ENCODE data around the gene SPG7. TPM values are rescaled to one million over a fixed set of nuclear protein-coding genes. Genes with fewer than 3 reads are reported as not detected.

The SPG7 gene
- total RNA-seq, 1 donor from 2014 or later, result 122 TPM

DNA sequence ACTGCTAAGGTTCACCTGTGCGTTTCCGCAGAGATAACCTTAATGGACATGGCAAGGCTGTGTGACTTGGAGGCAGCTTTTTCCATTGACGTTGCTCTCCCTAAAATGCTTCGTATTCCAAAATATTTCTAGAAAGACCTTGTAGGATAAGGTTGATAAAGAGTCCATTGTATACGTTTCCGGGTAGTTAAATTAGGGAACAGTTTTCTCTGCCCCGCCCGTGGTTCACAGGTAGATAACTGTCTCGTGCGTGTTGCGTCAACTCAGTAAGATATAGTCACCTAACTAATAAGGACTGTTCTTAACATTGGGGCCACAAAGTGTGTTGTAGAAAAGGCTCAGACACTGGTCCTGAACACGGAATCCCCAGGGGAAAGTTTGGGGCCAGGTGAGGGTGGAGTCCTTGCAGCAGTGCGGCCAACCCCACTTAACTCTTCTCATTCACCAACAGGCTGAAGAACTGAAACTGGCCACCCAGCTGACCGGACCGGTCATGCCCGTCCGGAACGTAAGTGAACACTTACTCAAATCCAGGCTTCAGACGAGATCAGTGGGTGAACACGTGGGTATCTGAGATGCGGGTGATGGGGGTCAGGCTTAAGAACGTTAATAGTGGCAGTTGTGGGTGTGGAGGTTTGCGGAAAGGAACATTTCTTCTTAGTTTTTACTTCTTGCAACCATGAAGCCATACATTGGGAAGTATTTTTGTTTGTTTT lies 53.8 kb downstream of the SPG7 start:
- H3K4me2 ChIP-seq, result peak overlapping the region; percentile 99
- H3K79me2 ChIP-seq (ENCODE audit: low read depth), result peaks cover 35% of the 10 kb centered on the region
- Mint-ChIP-seq H3K36me3 (peaks cover 15% of the 10 kb centered on the region), H3K4me3 (peak overlapping the region; percentile 95), H3K9me3 (no peaks in the 10 kb centered on the region), H3K27ac (peak overlapping the region; percentile 74), H3K27me3 (ENCODE audit: insufficient read depth, low read depth) (peaks cover 6% of the 10 kb centered on the region), H3K4me1 (peaks cover 47% of the 10 kb centered on the region)
- H2AFZ ChIP-seq (replicated peaks), result no peak overlapping the region
- DNase-seq (ENCODE audit: low spot score), result no peak
- peak overlapping the region; percentile 76 for H3K4me3 ChIP-seq
- peaks cover 42% of the 10 kb centered on the region for H3K4me1 ChIP-seq
- peak overlapping the region; percentile 97 for H3K9ac ChIP-seq
- H3K36me3 ChIP-seq, result peaks cover 3% of the 10 kb centered on the region
- no peaks in the 10 kb centered on the region for H3K9me3 ChIP-seq (ENCODE audit: low read depth)
- peaks cover 63% of the 10 kb centered on the region for H4K20me1 ChIP-seq (ENCODE audit: low read depth)
- peaks cover 77% of the 10 kb centered on the region for H3F3A ChIP-seq (ENCODE audit: low read depth)
- H3K27ac ChIP-seq, result no peak overlapping the region
- H3K27me3 ChIP-seq, result no peaks in the 10 kb centered on the region
- TF ChIP-seq EZH2 (IDR thresholded peaks at IDR 0.05) (no peak), EZH2phosphoT487 (IDR thresholded peaks at IDR 0.05) (no peak)
- TF ChIP-seq, protein P1, sequence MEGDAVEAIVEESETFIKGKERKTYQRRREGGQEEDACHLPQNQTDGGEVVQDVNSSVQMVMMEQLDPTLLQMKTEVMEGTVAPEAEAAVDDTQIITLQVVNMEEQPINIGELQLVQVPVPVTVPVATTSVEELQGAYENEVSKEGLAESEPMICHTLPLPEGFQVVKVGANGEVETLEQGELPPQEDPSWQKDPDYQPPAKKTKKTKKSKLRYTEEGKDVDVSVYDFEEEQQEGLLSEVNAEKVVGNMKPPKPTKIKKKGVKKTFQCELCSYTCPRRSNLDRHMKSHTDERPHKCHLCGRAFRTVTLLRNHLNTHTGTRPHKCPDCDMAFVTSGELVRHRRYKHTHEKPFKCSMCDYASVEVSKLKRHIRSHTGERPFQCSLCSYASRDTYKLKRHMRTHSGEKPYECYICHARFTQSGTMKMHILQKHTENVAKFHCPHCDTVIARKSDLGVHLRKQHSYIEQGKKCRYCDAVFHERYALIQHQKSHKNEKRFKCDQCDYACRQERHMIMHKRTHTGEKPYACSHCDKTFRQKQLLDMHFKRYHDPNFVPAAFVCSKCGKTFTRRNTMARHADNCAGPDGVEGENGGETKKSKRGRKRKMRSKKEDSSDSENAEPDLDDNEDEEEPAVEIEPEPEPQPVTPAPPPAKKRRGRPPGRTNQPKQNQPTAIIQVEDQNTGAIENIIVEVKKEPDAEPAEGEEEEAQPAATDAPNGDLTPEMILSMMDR (IDR thresholded peaks at IDR 0.05), result no peak

DNA sequence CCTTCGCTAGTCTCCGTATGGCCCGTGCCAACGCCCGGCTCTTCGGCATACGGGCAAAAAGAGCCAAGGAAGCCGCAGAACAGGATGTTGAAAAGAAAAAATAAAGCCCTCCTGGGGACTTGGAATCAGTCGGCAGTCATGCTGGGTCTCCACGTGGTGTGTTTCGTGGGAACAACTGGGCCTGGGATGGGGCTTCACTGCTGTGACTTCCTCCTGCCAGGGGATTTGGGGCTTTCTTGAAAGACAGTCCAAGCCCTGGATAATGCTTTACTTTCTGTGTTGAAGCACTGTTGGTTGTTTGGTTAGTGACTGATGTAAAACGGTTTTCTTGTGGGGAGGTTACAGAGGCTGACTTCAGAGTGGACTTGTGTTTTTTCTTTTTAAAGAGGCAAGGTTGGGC lies 54.7 kb downstream of the SPG7 start:
- peaks cover 35% of the 10 kb centered on the region for H3K79me2 ChIP-seq (ENCODE audit: low read depth)
- Mint-ChIP-seq H3K4me3 (peak overlapping the region; percentile 95), H3K4me1 (peaks cover 40% of the 10 kb centered on the region), H3K27me3 (ENCODE audit: insufficient read depth, low read depth) (peaks cover 6% of the 10 kb centered on the region), H3K27ac (no peak overlapping the region), H3K9me3 (no peaks in the 10 kb centered on the region), H3K36me3 (peaks cover 12% of the 10 kb centered on the region)
- H3K27me3 ChIP-seq, result no peaks in the 10 kb centered on the region
- H3K4me2 ChIP-seq, result no peak overlapping the region
- H4K20me1 ChIP-seq (ENCODE audit: low read depth), result peaks cover 63% of the 10 kb centered on the region
- no peak overlapping the region for H3K4me3 ChIP-seq
- H3K9me3 ChIP-seq (ENCODE audit: low read depth), result no peaks in the 10 kb centered on the region
- no peak overlapping the region for H3K9ac ChIP-seq
- H3K4me1 ChIP-seq, result peaks cover 42% of the 10 kb centered on the region
- H3K36me3 ChIP-seq, result peaks cover 3% of the 10 kb centered on the region
- no peak overlapping the region for H2AFZ ChIP-seq (replicated peaks)
- H3F3A ChIP-seq (ENCODE audit: low read depth), result peaks cover 71% of the 10 kb centered on the region
- TF ChIP-seq, protein P1 (IDR thresholded peaks at IDR 0.05), result no peak
- TF ChIP-seq EZH2phosphoT487 (IDR thresholded peaks at IDR 0.05), result no peak
- no peak for TF ChIP-seq EZH2 (IDR thresholded peaks at IDR 0.05)
- no peak overlapping the region for H3K27ac ChIP-seq
- DNase-seq (ENCODE audit: low spot score), result no peak

DNA sequence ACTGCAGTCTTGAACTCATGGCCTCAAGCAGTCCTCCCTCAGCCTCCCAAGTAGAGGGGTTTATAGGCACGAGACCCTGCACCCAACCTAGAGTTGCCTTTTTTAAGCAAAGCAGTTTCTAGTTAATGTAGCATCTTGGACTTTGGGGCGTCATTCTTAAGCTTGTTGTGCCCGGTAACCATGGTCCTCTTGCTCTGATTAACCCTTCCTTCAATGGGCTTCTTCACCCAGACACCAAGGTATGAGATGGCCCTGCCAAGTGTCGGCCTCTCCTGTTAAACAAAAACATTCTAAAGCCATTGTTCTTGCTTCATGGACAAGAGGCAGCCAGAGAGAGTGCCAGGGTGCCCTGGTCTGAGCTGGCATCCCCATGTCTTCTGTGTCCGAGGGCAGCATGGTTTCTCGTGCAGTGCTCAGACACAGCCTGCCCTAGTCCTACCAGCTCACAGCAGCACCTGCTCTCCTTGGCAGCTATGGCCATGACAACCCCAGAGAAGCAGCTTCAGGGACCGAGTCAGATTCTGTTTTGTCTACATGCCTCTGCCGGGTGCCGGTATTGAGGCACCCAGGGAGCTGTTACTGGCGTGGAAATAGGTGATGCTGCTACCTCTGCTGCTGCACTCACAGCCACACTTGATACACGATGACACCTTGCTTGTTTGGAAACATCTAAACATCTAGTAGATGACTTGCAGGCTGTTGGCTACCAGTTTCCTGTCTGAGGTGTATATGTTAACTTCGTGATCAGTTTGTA lies 55.6 kb downstream of the SPG7 start:
- no peak overlapping the region for H3K9ac ChIP-seq
- no peak overlapping the region for H2AFZ ChIP-seq (replicated peaks)
- Mint-ChIP-seq H3K4me1 (peaks cover 40% of the 10 kb centered on the region), H3K4me3 (peak overlapping the region; percentile 50), H3K36me3 (peaks cover 12% of the 10 kb centered on the region), H3K27me3 (ENCODE audit: insufficient read depth, low read depth) (peaks cover 6% of the 10 kb centered on the region), H3K27ac (no peak overlapping the region), H3K9me3 (no peaks in the 10 kb centered on the region)
- peak overlapping the region; percentile 77 for H3K4me2 ChIP-seq
- no peaks in the 10 kb centered on the region for H3K9me3 ChIP-seq (ENCODE audit: low read depth)
- H3K4me1 ChIP-seq, result peaks cover 42% of the 10 kb centered on the region
- DNase-seq (ENCODE audit: low spot score), result no peak
- TF ChIP-seq EZH2phosphoT487 (IDR thresholded peaks at IDR 0.05) (no peak), EZH2 (IDR thresholded peaks at IDR 0.05) (no peak)
- TF ChIP-seq, protein P1 (IDR thresholded peaks at IDR 0.05), result no peak
- H3K27me3 ChIP-seq, result no peaks in the 10 kb centered on the region
- H3K79me2 ChIP-seq (ENCODE audit: low read depth), result peaks cover 35% of the 10 kb centered on the region
- H3F3A ChIP-seq (ENCODE audit: low read depth), result peaks cover 68% of the 10 kb centered on the region
- H3K36me3 ChIP-seq, result peaks cover 3% of the 10 kb centered on the region
- H4K20me1 ChIP-seq (ENCODE audit: low read depth), result peaks cover 63% of the 10 kb centered on the region
- H3K27ac ChIP-seq, result peak overlapping the region; percentile 65
- no peak overlapping the region for H3K4me3 ChIP-seq
